Osteoblast (primary cell): ENCODE measurements around the gene NDUFAF2. TPM values are rescaled to one million over a fixed set of nuclear protein-coding genes. Genes with fewer than 3 reads are reported as not detected.
"Not testable (repeated sequence)": the region's sequence is repeated elsewhere in the genome, so short reads cannot be mapped to it uniquely, and the experiment has no call there.

Source experiments
- DNase-seq: peaks from one replicate; pipeline ENCODE4 v3.0.0; 2011; ENCODE audit warnings: low spot score, mixed read lengths; ENCODE audit not compliant: insufficient read length; ENCODE audit errors: missing footprints
- H2AFZ ChIP-seq: 2 replicates; pipeline ENCODE4 v1.6.0; 2011; ENCODE audit warnings: mild to moderate bottlenecking, low read length
- H3K27ac ChIP-seq: 2 replicates; pipeline ENCODE4 v1.5.1; 2011; ENCODE audit warnings: mild to moderate bottlenecking, low read depth, low read length, moderate library complexity
- H3K27me3 ChIP-seq: 2 replicates; pipeline ENCODE4 v1.6.0; 2012; ENCODE audit warnings: mild to moderate bottlenecking, control low read depth, inconsistent platforms, low read length, moderate library complexity; ENCODE audit not compliant: insufficient read depth
- H3K36me3 ChIP-seq: 2 replicates; pipeline ENCODE4 v1.5.1; 2011; ENCODE audit warnings: mild to moderate bottlenecking, low read length, control low read depth, moderate library complexity; ENCODE audit not compliant: insufficient read depth
- H3K4me1 ChIP-seq: 2 replicates; pipeline ENCODE4 v1.5.1; 2011; ENCODE audit warnings: mild to moderate bottlenecking, low read length, control low read depth, moderate library complexity; ENCODE audit not compliant: insufficient read depth
- H3K4me2 ChIP-seq: 2 replicates; pipeline ENCODE4 v1.6.0; 2011; ENCODE audit warnings: mild to moderate bottlenecking, low read length; ENCODE audit not compliant: insufficient read depth
- H3K4me3 ChIP-seq: fragments of 200-600 bp; sonication (generic); 3 replicates; pipeline ENCODE4 v1.5.1; 2012; ENCODE audit warnings: mild to moderate bottlenecking, low read length, inconsistent platforms; ENCODE audit not compliant: insufficient read depth
- H3K79me2 ChIP-seq: 2 replicates; pipeline ENCODE4 v1.6.0; 2012; ENCODE audit warnings: mild to moderate bottlenecking, low read length, control low read depth, inconsistent platforms; ENCODE audit not compliant: insufficient read depth
- H3K9me3 ChIP-seq: 2 replicates; pipeline ENCODE4 v1.5.1; 2011; ENCODE audit warnings: low read depth, low read length, control low read depth
- H4K20me1 ChIP-seq: 2 replicates; pipeline ENCODE4 v1.6.0; 2012; ENCODE audit warnings: mild to moderate bottlenecking, low read length, control low read depth; ENCODE audit not compliant: insufficient read depth
- total RNA-seq: library from RNA; depleted of rRNA; stranded (reverse); fragments of >200 nt; gene quantifications from 2 replicates; pipeline ENCODE4 v1.2.3, GENCODE V29; 2012
- TF ChIP-seq, protein P1 (sequence below): IDR thresholded peaks from 2 replicates; pipeline ENCODE4 v1.5.1; 2011; ENCODE audit warnings: mild to moderate bottlenecking, low read depth, low read length, moderate library complexity; ENCODE audit errors: extremely low read depth

NDUFAF2 gene
- total RNA-seq, 1 donor = 22.1 TPM

DNA sequence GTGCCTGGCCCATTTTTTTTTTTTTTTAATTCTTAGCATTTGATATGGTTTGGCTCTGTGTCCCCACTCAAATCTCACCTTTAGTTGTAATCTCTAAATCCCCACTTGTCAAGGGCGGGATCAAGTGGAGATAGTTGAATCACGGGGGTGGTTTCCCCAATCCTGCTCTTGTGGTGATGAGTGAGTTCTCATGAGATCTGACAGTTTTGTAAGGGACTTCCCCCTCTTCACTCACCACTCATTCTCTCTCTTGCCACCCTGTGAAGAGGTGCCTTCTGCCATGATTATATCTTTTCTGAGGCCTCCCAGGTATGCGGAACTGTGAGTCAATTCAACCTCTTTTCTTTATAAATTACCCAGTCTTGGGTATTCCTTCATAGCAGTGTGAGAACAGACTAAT is 27.2 kb downstream of the NDUFAF2 start:
- H4K20me1 ChIP-seq = no peaks in the 10 kb centered on the region
- H2AFZ ChIP-seq = no peak overlapping the region
- H3K9me3 ChIP-seq = no peaks in the 10 kb centered on the region
- no peaks in the 10 kb centered on the region for H3K4me1 ChIP-seq
- no peaks in the 10 kb centered on the region for H3K27me3 ChIP-seq
- H3K27ac ChIP-seq = no peak overlapping the region
- no peak overlapping the region for H3K4me3 ChIP-seq
- H3K79me2 ChIP-seq = peaks cover 60% of the 10 kb centered on the region
- H3K36me3 ChIP-seq = no peaks in the 10 kb centered on the region
- TF ChIP-seq, protein P1, sequence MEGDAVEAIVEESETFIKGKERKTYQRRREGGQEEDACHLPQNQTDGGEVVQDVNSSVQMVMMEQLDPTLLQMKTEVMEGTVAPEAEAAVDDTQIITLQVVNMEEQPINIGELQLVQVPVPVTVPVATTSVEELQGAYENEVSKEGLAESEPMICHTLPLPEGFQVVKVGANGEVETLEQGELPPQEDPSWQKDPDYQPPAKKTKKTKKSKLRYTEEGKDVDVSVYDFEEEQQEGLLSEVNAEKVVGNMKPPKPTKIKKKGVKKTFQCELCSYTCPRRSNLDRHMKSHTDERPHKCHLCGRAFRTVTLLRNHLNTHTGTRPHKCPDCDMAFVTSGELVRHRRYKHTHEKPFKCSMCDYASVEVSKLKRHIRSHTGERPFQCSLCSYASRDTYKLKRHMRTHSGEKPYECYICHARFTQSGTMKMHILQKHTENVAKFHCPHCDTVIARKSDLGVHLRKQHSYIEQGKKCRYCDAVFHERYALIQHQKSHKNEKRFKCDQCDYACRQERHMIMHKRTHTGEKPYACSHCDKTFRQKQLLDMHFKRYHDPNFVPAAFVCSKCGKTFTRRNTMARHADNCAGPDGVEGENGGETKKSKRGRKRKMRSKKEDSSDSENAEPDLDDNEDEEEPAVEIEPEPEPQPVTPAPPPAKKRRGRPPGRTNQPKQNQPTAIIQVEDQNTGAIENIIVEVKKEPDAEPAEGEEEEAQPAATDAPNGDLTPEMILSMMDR = no peak
- no peak overlapping the region for H3K4me2 ChIP-seq
- DNase-seq = no peak

GRCh38 chr5:60977956-60978737 is 33.1 kb downstream of the NDUFAF2 start:
- DNase-seq = no peak
- Histone ChIP-seq H3K4me1 (no peaks in the 10 kb centered on the region), H3K79me2 (peaks cover 34% of the 10 kb centered on the region), H3K27ac (no peak overlapping the region), H3K27me3 (no peaks in the 10 kb centered on the region), H3K4me3 (no peak overlapping the region), H3K9me3 (no peaks in the 10 kb centered on the region), H3K4me2 (no peak overlapping the region), H3K36me3 (no peaks in the 10 kb centered on the region), H2AFZ (no peak overlapping the region), H4K20me1 (peaks cover 2% of the 10 kb centered on the region)
- TF ChIP-seq, protein P1 = no peak

DNA sequence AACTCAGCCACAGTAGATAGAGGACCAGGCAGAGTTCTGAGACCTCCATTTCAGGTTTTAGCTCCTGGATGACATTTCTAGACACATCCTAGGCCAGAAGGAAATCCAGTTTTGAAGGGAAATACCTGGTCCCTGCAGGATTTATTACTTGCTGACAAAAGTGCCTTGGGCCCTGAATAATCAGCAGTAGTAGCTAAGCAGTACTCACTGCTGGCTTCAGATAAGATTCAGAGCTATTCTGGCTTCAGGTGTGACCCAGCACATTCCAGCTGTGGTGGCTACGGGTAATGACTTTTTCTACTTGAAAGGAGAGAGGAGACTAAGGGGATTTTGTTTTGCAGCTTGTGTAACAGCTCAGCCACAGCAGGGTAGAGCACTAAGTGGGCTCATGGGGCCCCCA is 34.0 kb downstream of the NDUFAF2 start:
- Histone ChIP-seq H3K27me3 (no peaks in the 10 kb centered on the region), H3K27ac (no peak overlapping the region), H3K4me2 (no peak overlapping the region), H2AFZ (no peak overlapping the region), H3K4me1 (no peaks in the 10 kb centered on the region), H3K36me3 (no peaks in the 10 kb centered on the region), H3K4me3 (no peak overlapping the region), H3K79me2 (peaks cover 25% of the 10 kb centered on the region), H4K20me1 (peaks cover 2% of the 10 kb centered on the region), H3K9me3 (no peaks in the 10 kb centered on the region)
- DNase-seq = no peak
- TF ChIP-seq, protein P1 = no peak

DNA sequence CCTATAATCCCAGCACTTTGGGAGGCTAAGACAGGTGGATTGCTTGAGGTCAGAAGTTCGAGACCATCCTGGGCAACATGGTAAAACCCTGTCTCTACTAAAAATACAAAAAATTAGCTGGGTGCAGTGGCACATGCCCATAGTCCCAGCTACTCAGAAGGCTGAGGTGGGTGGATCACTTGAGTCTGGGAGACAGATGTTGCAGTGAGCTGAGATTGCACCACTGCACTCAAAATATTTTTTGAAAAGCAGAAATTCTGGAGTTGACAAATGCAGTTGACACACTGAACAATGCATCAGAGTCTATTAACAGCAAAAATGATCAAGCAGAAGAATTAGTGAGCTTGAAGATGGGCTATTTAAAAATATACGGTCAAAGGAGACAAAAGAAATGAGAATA is 35.5 kb downstream of the NDUFAF2 start:
- no peak overlapping the region for H2AFZ ChIP-seq
- peaks cover 2% of the 10 kb centered on the region for H4K20me1 ChIP-seq
- H3K9me3 ChIP-seq = no peaks in the 10 kb centered on the region
- H3K4me3 ChIP-seq = no peak overlapping the region
- no peaks in the 10 kb centered on the region for H3K27me3 ChIP-seq
- H3K4me2 ChIP-seq = no peak overlapping the region
- no peaks in the 10 kb centered on the region for H3K4me1 ChIP-seq
- TF ChIP-seq, protein P1 = no peak
- peaks cover 15% of the 10 kb centered on the region for H3K79me2 ChIP-seq
- H3K36me3 ChIP-seq = no peaks in the 10 kb centered on the region
- no peak for DNase-seq
- no peak overlapping the region for H3K27ac ChIP-seq

DNA sequence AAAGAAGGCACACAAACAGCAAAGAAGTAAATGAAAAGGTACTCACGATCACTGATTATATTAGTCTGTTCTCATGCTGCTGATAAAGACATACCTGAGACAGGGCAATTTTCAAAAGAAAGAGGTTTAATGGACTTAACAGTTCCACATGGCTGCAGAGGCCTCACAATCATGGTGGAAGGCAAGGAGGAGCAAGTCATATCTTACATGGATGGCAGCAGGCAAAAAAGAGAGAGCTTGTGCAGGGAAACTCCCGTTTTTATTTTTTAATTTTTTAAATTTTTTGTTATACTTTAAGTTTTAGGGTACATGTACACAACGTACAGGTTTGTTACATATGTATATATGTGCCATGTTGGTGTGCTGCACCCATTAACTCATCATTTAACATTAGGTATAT is 37.1 kb downstream of the NDUFAF2 start:
- not testable (repeated sequence) for H4K20me1 ChIP-seq, H3K4me2 ChIP-seq, H3K4me3 ChIP-seq, H3K27ac ChIP-seq, H3K4me1 ChIP-seq, H2AFZ ChIP-seq, H3K36me3 ChIP-seq, H3K9me3 ChIP-seq, H3K27me3 ChIP-seq, DNase-seq
- H3K79me2 ChIP-seq = peaks cover 13% of the 10 kb centered on the region
